Endothelial cell of umbilical vein (primary cell): ENCODE data around the gene POLN.

Experiments
- EZH2 ChIP-seq: IDR thresholded peaks from 2 replicates; pipeline ENCODE4 v1.6.1; 2012; ENCODE audit warnings: borderline replicate concordance, low read depth, mild to moderate bottlenecking, moderate library complexity, low read length, inconsistent platforms; ENCODE audit not compliant: severe bottlenecking
- FOS ChIP-seq: IDR thresholded peaks from 2 replicates; pipeline ENCODE4 v1.6.1; 2011; ENCODE audit warnings: mild to moderate bottlenecking, low read length, moderate library complexity, borderline replicate concordance; ENCODE audit not compliant: insufficient read depth
- JUN ChIP-seq: IDR thresholded peaks from 2 replicates; pipeline ENCODE4 v1.6.1; 2011; ENCODE audit warnings: borderline replicate concordance, low read depth; ENCODE audit not compliant: insufficient read length, insufficient read depth
- MYC ChIP-seq: IDR thresholded peaks from one replicate; pipeline ENCODE4 v1.6.1; 2011; ENCODE audit warnings: mild to moderate bottlenecking, low read depth, low read length
- POLR2A ChIP-seq: IDR thresholded peaks from 2 replicates; pipeline ENCODE4 v1.6.1; 2012; ENCODE audit warnings: low read depth, mild to moderate bottlenecking, control low read depth, low read length
- POLR2AphosphoS5 ChIP-seq: IDR thresholded peaks from 2 replicates; pipeline ENCODE4 v1.6.1; 2012; ENCODE audit warnings: low read depth, mild to moderate bottlenecking, control low read depth, low read length, moderate library complexity; ENCODE audit not compliant: insufficient read depth
- TF ChIP-seq, protein P1 (sequence below), 2 donors: IDR thresholded peaks; 1 replicate in 1 of 2; 2 replicates in 1 of 2; pipeline ENCODE4 v1.5.1; 2011; ENCODE audit warnings: low read length in 2 of 2, mild to moderate bottlenecking in 2 of 2, moderate library complexity in 2 of 2, control low read depth in 1 of 2, inconsistent platforms in 1 of 2, low read depth in 1 of 2; ENCODE audit not compliant: insufficient read depth in 1 of 2; ENCODE audit errors: extremely low read depth in 1 of 2
- TF ChIP-seq, protein P2 (sequence below): IDR thresholded peaks from 2 replicates; pipeline ENCODE4 v1.6.1; 2011; ENCODE audit not compliant: insufficient read depth, insufficient read length

GRCh38 chr4:2283199-2283711 is 41.3 kb upstream of the POLN start:
- TF ChIP-seq, protein P1, sequence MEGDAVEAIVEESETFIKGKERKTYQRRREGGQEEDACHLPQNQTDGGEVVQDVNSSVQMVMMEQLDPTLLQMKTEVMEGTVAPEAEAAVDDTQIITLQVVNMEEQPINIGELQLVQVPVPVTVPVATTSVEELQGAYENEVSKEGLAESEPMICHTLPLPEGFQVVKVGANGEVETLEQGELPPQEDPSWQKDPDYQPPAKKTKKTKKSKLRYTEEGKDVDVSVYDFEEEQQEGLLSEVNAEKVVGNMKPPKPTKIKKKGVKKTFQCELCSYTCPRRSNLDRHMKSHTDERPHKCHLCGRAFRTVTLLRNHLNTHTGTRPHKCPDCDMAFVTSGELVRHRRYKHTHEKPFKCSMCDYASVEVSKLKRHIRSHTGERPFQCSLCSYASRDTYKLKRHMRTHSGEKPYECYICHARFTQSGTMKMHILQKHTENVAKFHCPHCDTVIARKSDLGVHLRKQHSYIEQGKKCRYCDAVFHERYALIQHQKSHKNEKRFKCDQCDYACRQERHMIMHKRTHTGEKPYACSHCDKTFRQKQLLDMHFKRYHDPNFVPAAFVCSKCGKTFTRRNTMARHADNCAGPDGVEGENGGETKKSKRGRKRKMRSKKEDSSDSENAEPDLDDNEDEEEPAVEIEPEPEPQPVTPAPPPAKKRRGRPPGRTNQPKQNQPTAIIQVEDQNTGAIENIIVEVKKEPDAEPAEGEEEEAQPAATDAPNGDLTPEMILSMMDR (IDR thresholded peaks at IDR 0.05; ENCODE audit: extremely low read depth in 1 of 2, insufficient read depth in 1 of 2, low read depth in 1 of 2, low read length in 2 of 2), result no peak
- no peak for TF ChIP-seq EZH2
- no peak for TF ChIP-seq POLR2A
- TF ChIP-seq, protein P2, sequence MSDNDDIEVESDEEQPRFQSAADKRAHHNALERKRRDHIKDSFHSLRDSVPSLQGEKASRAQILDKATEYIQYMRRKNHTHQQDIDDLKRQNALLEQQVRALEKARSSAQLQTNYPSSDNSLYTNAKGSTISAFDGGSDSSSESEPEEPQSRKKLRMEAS, result no peak
- TF ChIP-seq JUN, result no peak
- no peak for TF ChIP-seq MYC
- no peak for TF ChIP-seq POLR2AphosphoS5
- no peak for TF ChIP-seq FOS
